Measurements from ENCODE around the gene IDH2. TPM values are rescaled to one million over a fixed set of nuclear protein-coding genes. Genes with fewer than 3 reads are reported as not detected.

Gene IDH2
- total RNA-seq, 3 donors from 2014 or later, result 29.9 to 73.5 (median 58.7) TPM

DNA sequence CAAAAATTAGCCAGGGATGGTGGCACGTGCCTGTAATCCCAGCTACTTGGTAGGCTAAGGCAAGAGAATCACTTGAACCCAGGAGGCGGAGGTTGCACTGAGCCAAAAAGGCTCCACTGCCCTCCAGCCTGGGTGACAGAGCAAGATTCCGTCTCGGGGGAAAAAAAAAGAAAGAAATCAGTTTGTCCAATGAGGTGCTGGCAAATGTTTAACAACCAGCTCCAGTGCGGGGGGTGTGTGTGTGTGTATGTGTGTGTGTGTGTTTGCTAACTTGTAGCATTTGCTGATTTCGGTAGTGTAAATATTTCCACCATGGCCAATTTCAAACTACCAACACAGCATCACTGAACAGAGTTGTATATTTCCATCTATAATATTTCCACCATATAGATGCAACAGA is 23.8 kb upstream of the IDH2 start:
- Histone ChIP-seq H3K9me3 (no peaks in the 10 kb centered on the region), H3K4me1 (no peaks in the 10 kb centered on the region), H3K36me3 (no peaks in the 10 kb centered on the region), H3K4me3 (no peak overlapping the region), H3K27me3 (no peaks in the 10 kb centered on the region), H3K27ac (no peak overlapping the region)
- intact Hi-C loops (cut with DNase I; ENCODE audit: low total_unique reads), result no loop called here
- no peak for DNase-seq (ENCODE audit: low spot score in 2 of 2)
- TF ChIP-seq POLR2A (IDR thresholded peaks at IDR 0.05) (no peak), POLR2AphosphoS5 (IDR thresholded peaks at IDR 0.05) (no peak)
- TF ChIP-seq, protein P1, sequence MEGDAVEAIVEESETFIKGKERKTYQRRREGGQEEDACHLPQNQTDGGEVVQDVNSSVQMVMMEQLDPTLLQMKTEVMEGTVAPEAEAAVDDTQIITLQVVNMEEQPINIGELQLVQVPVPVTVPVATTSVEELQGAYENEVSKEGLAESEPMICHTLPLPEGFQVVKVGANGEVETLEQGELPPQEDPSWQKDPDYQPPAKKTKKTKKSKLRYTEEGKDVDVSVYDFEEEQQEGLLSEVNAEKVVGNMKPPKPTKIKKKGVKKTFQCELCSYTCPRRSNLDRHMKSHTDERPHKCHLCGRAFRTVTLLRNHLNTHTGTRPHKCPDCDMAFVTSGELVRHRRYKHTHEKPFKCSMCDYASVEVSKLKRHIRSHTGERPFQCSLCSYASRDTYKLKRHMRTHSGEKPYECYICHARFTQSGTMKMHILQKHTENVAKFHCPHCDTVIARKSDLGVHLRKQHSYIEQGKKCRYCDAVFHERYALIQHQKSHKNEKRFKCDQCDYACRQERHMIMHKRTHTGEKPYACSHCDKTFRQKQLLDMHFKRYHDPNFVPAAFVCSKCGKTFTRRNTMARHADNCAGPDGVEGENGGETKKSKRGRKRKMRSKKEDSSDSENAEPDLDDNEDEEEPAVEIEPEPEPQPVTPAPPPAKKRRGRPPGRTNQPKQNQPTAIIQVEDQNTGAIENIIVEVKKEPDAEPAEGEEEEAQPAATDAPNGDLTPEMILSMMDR (IDR thresholded peaks at IDR 0.05), result no peak

DNA sequence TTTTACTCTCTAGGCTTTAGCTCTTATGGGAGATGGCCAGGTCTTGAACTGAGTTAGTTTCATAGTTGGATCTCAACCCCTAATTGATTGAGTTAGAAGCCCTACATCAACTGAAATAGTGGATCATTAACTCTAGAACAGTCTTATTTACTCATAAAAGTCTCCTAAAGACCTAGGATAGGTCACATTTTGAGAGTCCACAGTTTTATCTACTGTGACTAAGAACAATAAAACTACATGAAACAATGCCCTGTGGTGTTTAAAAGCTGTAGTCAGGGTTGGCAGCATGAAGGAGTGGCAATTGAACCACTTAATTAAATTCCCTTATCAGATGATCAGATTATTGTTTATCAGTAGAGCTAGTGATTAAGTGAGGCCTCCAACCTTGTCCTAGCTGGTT is 22.2 kb upstream of the IDH2 start:
- no peaks in the 10 kb centered on the region for H3K9me3 ChIP-seq
- no peaks in the 10 kb centered on the region for H3K27me3 ChIP-seq
- no peaks in the 10 kb centered on the region for H3K36me3 ChIP-seq
- DNase-seq (ENCODE audit: low spot score in 2 of 2), result no peak
- no peak overlapping the region for H3K27ac ChIP-seq
- H3K4me1 ChIP-seq, result no peaks in the 10 kb centered on the region
- intact Hi-C loops (cut with DNase I; ENCODE audit: low total_unique reads), result no loop called here
- TF ChIP-seq POLR2AphosphoS5 (IDR thresholded peaks at IDR 0.05) (no peak), POLR2A (IDR thresholded peaks at IDR 0.05) (no peak)
- TF ChIP-seq, protein P1 (IDR thresholded peaks at IDR 0.05), result no peak
- no peak overlapping the region for H3K4me3 ChIP-seq

DNA sequence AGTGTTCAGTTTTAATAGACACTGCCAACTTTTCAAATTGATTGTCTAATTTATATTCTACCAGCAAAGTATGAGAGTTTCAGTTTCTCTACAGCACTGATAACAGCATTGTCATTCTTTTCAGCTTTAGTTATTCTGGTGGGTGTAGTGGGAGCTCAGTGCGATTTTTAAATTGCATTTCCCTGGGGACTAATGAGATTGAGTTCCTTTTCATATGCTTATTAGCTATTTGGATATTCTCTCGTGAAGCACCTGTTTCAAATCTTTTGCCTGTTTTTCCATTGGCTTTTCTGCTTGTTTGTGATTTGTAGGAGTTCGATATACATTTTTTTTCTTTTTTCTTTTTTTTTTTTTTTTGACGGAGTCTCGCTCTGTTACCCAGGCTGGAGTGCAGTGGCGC is 18.8 kb upstream of the IDH2 start:
- intact Hi-C loops (cut with DNase I; ENCODE audit: low total_unique reads), result no loop called here
- Histone ChIP-seq H3K27me3 (no peaks in the 10 kb centered on the region), H3K36me3 (no peaks in the 10 kb centered on the region), H3K9me3 (no peaks in the 10 kb centered on the region), H3K27ac (no peak overlapping the region), H3K4me3 (no peak overlapping the region), H3K4me1 (no peaks in the 10 kb centered on the region)
- TF ChIP-seq POLR2A (IDR thresholded peaks at IDR 0.05) (no peak), POLR2AphosphoS5 (IDR thresholded peaks at IDR 0.05) (no peak)
- TF ChIP-seq, protein P1 (IDR thresholded peaks at IDR 0.05), result no peak
- no peak for DNase-seq (ENCODE audit: low spot score in 2 of 2)

DNA sequence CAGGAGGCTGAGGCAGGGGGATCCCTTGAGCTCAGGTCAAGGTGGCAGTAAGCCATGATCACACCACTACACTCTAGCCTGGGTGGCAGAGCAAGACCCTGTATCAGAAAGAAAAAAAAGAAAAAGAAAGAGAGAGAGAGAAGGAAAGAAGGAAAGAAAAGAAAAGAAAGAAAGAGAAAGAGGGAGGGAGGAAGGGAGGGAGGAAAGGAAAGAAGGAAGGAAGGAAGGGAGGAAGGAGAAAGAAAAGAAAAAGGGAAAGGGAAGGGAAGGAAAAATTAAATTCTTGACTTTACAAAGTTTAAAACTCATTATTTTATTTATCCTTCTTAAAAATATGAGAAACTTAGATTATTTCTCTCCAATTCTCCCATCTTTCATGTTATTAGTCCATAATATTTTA is 17.1 kb upstream of the IDH2 start:
- DNase-seq (ENCODE audit: low spot score in 2 of 2), result no peak
- Histone ChIP-seq H3K27ac (no peak overlapping the region), H3K4me3 (no peak overlapping the region), H3K4me1 (no peaks in the 10 kb centered on the region), H3K27me3 (no peaks in the 10 kb centered on the region), H3K36me3 (no peaks in the 10 kb centered on the region), H3K9me3 (peaks cover 9% of the 10 kb centered on the region in 2 donors)
- intact Hi-C loops (cut with DNase I; ENCODE audit: low total_unique reads), result no loop called here
- TF ChIP-seq, protein P1 (IDR thresholded peaks at IDR 0.05), result no peak
- TF ChIP-seq POLR2A (IDR thresholded peaks at IDR 0.05), result no peak
- no peak for TF ChIP-seq POLR2AphosphoS5 (IDR thresholded peaks at IDR 0.05)

DNA sequence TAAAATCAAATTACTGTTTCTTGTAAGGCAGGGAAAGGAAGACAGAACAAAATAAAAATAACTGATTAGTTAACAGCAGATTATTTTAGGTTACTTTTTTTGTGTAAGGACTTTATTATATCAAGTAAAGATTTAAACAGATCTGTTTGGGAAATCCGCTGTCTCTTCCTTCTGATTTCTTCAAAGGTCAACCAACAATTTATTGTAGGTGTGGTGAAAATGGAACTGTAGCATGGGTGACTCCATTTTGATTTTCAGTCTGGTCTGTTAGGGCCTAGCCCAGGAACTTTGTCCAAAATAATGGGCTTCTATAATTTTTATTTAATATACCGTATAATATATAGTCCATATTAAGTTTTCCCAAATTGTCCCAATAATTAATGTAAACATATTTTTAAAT is 13.5 kb upstream of the IDH2 start:
- no peak overlapping the region for H3K27ac ChIP-seq

More for the DNA sequence above, 13.5 kb upstream of the IDH2 start:
- Histone ChIP-seq H3K4me3 (no peak overlapping the region), H3K36me3 (no peaks in the 10 kb centered on the region), H3K9me3 (peaks cover 11 to 16% of the 10 kb centered on the region in 2 donors), H3K4me1 (no peaks in the 10 kb centered on the region), H3K27me3 (no peaks in the 10 kb centered on the region)
- TF ChIP-seq POLR2A (IDR thresholded peaks at IDR 0.05) (no peak), POLR2AphosphoS5 (IDR thresholded peaks at IDR 0.05) (no peak)
- TF ChIP-seq, protein P1 (IDR thresholded peaks at IDR 0.05), result no peak
- intact Hi-C loops (cut with DNase I; ENCODE audit: low total_unique reads), result no loop called here
- no peak for DNase-seq (ENCODE audit: low spot score in 2 of 2)

Measured in breast epithelium (tissue), 4 donors.